Measurements from ENCODE around the gene OXT. TPM values are rescaled to one million over a fixed set of nuclear protein-coding genes. Genes with fewer than 3 reads are reported as not detected.
A peak's percentile ranks its signal among the peaks of the same experiment; 100 is the strongest.

Gene OXT
- total RNA-seq, 4 donors from 2014 or later, result not detected

GRCh38 chr20:3082955-3083952 lies 11.8 kb downstream of the OXT start:
- H3K36me3 ChIP-seq, result no peaks in the 10 kb centered on the region
- H3K27me3 ChIP-seq, result peaks cover 60% of the 10 kb centered on the region
- no peak overlapping the region for H3K27ac ChIP-seq
- H3K4me3 ChIP-seq, result peak overlapping the region in 1 of 2 donors; percentile 47
- H3K9me3 ChIP-seq, result no peaks in the 10 kb centered on the region
- no peak for TF ChIP-seq EP300 (IDR thresholded peaks at IDR 0.05)
- peak in 1 of 2 donors; percentile 8 for TF ChIP-seq POLR2A (IDR thresholded peaks at IDR 0.05)
- 37 to 75% methylated on average over 4 to 9 of the region's 76 CpGs for WGBS, 2 donors (ENCODE audit: low coverage in 1 of 2)
- peaks cover 0 to 31% (median 8%) of the 10 kb centered on the region in 3 donors for H3K4me1 ChIP-seq
- ATAC-seq, result no peak

GRCh38 chr20:3084283-3084985 lies 13.0 kb downstream of the OXT start, which contains the start of gene AVP:
Gene AVP, minus strand, starts transcription at chr20:3084724. Its CDS starts 50 bp downstream, at chr20:3084674.
- no peaks in the 10 kb centered on the region for H3K36me3 ChIP-seq
- peaks cover 62% of the 10 kb centered on the region for H3K27me3 ChIP-seq
- peaks cover 0 to 31% (median 8%) of the 10 kb centered on the region in 3 donors for H3K4me1 ChIP-seq
- H3K4me3 ChIP-seq, result no peak within 1 kb of the TSS
- no peak for ATAC-seq
- no peaks in the 10 kb centered on the region for H3K9me3 ChIP-seq
- WGBS, 2 donors (ENCODE audit: low coverage in 1 of 2), result 100% methylated on average over 1 to 6 of the region's 28 CpGs
- H3K27ac ChIP-seq, result no peak within 1 kb of the TSS
- TF ChIP-seq CTCF (IDR thresholded peaks at IDR 0.05) (no peak), POLR2AphosphoS5 (IDR thresholded peaks at IDR 0.05) (no peak), POLR2A (IDR thresholded peaks at IDR 0.05) (no peak), EP300 (IDR thresholded peaks at IDR 0.05) (no peak)

- H3K4me3 ChIP-seq, result no peak overlapping the region
- no peak for ATAC-seq
- no peaks in the 10 kb centered on the region for H3K9me3 ChIP-seq
- TF ChIP-seq EP300 (IDR thresholded peaks at IDR 0.05) (no peak), POLR2A (IDR thresholded peaks at IDR 0.05) (no peak), POLR2AphosphoS5 (IDR thresholded peaks at IDR 0.05) (no peak), CTCF (IDR thresholded peaks at IDR 0.05) (no peak)
- peaks cover 0 to 31% (median 8%) of the 10 kb centered on the region in 3 donors for H3K4me1 ChIP-seq
- H3K27ac ChIP-seq, result no peak overlapping the region
- no peaks in the 10 kb centered on the region for H3K36me3 ChIP-seq
- H3K27me3 ChIP-seq, result peaks cover 66% of the 10 kb centered on the region
- 86 to 91% methylated on average over 4 of the region's 7 CpGs for WGBS, 2 donors (ENCODE audit: low coverage in 1 of 2)
Observed at GRCh38 chr20:3084986-3085360, 13.6 kb downstream of the OXT start.

GRCh38 chr20:3085571-3086072 lies 14.2 kb downstream of the OXT start:
- Histone ChIP-seq H3K9me3 (no peaks in the 10 kb centered on the region), H3K27ac (no peak overlapping the region), H3K27me3 (peaks cover 66% of the 10 kb centered on the region), H3K4me1 (peaks cover 0 to 28% (median 8%) of the 10 kb centered on the region in 3 donors), H3K4me3 (no peak overlapping the region), H3K36me3 (no peaks in the 10 kb centered on the region)
- WGBS, 2 donors (ENCODE audit: low coverage in 1 of 2), result no CpG with 5 or more reads among the region's 8 CpGs
- TF ChIP-seq POLR2AphosphoS5 (IDR thresholded peaks at IDR 0.05) (no peak), POLR2A (IDR thresholded peaks at IDR 0.05) (no peak), EP300 (IDR thresholded peaks at IDR 0.05) (no peak), CTCF (IDR thresholded peaks at IDR 0.05) (no peak)
- ATAC-seq, result no peak

- TF ChIP-seq POLR2A (IDR thresholded peaks at IDR 0.05) (no peak), POLR2AphosphoS5 (IDR thresholded peaks at IDR 0.05) (no peak), EP300 (IDR thresholded peaks at IDR 0.05) (no peak), CTCF (IDR thresholded peaks at IDR 0.05) (no peak)
- H3K4me3 ChIP-seq, result no peak overlapping the region
- no peaks in the 10 kb centered on the region for H3K36me3 ChIP-seq
- peaks cover 65% of the 10 kb centered on the region for H3K27me3 ChIP-seq
- no peak for ATAC-seq
- 86% methylated on average over 4 of the region's 7 CpGs for WGBS, 2 donors (ENCODE audit: low coverage in 1 of 2)
- peaks cover 0 to 11% (median 2%) of the 10 kb centered on the region in 3 donors for H3K4me1 ChIP-seq
- H3K9me3 ChIP-seq, result no peaks in the 10 kb centered on the region
- no peak overlapping the region for H3K27ac ChIP-seq
Observed at GRCh38 chr20:3088031-3088430, 16.6 kb downstream of the OXT start.

All from gastroesophageal sphincter (tissue), 4 donors.